ENCODE results near the gene VEPH1. TPM values are rescaled to one million over a fixed set of nuclear protein-coding genes. Genes with fewer than 3 reads are reported as not detected.

VEPH1 gene
- total and polyA plus RNA-seq, 2 donors (not counting 1 experiment from before 2014, with no cell fraction given): not detected

DNA sequence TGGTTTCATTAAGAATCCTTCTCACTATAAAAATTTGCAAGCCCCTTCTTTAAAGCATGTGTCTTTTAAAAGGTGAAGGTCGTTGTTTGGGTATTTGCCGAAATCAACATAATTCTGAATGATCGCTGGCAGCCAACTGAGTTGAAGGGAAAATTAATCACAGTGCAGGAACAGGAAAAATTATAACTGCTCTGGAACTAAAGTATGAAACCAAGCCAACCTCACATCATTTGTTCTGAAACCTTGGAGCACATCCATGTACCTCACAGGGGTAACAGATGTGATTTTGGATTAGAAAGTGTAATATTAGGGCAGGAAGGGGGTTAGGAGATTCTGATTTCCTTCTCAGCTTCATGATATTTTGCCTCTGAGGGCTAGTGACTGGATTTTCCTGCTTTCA lies 118.7 kb downstream of the VEPH1 start:
- Histone ChIP-seq H3K4me2 (replicated peaks; ENCODE audit: low read depth, low read length, poor library complexity, severe bottlenecking) (no peak overlapping the region), H3K4me3 (ENCODE audit: control extremely low read depth in 1 of 5, extremely low read depth in 1 of 5, insufficient read depth in 1 of 5, low read depth in 2 of 5, low read length in 4 of 5) (no peak overlapping the region), H3K27me3 (replicated peaks in 1 of 4; ENCODE audit: control extremely low read depth in 1 of 4, control insufficient read depth in 3 of 4, insufficient read depth in 4 of 4, low read length in 3 of 4) (no peaks in the 10 kb centered on the region), H3K9ac (ENCODE audit: low read length) (no peak overlapping the region), H4K20me1 (ENCODE audit: control insufficient read depth, insufficient read depth, low read length, poor library complexity, severe bottlenecking) (no peaks in the 10 kb centered on the region), H3K9me3 (ENCODE audit: control extremely low read depth in 1 of 3, control insufficient read depth in 2 of 3, insufficient read depth in 1 of 3, low read length in 2 of 3) (no peaks in the 10 kb centered on the region), H3K27ac (ENCODE audit: low read length in 2 of 2) (no peak overlapping the region), H3K79me2 (ENCODE audit: control insufficient read depth, insufficient read depth, low read length) (no peaks in the 10 kb centered on the region), H2AFZ (ENCODE audit: insufficient read depth, low read depth, low read length, poor library complexity, severe bottlenecking) (no peak overlapping the region), H3K36me3 (replicated peaks in 1 of 2; ENCODE audit: control extremely low read depth in 1 of 2, control insufficient read depth in 1 of 2, extremely low read depth in 1 of 2, insufficient read depth in 2 of 2, low read length in 1 of 2) (no peaks in the 10 kb centered on the region), H3K4me1 (ENCODE audit: control insufficient read depth in 2 of 2, insufficient read depth in 2 of 2, low read length in 2 of 2) (no peaks in the 10 kb centered on the region)
- H3K9me3 Mint-ChIP-seq (ENCODE audit: insufficient read depth): no peaks in the 10 kb centered on the region
- no peak overlapping the region for H3K4me3 Mint-ChIP-seq
- intact Hi-C loops (cut with micrococcal nuclease): no loop called here
- ChIA-PET CTCF (interaction anchor here (0.8 kb wide), 1 partner anchor 10 kb away, joined by 3 read pairs; no protein-coding TSS in a partner anchor), POLR2A (no interaction called here)
- no CpG with 5 or more reads among the region's 3 CpGs for WGBS (ENCODE audit: insufficient coverage)
- no peak for DNase-seq
- H3K27me3 Mint-ChIP-seq: no peaks in the 10 kb centered on the region
- H3K4me1 Mint-ChIP-seq: no peaks in the 10 kb centered on the region
- ATAC-seq (ENCODE audit: low read depth): no peak
- no peak for TF ChIP-seq EZH2 (IDR thresholded peaks at IDR 0.05; ENCODE audit: borderline replicate concordance, insufficient read depth, low read depth, low read length, poor library complexity, severe bottlenecking)
- TF ChIP-seq CTCF (IDR thresholded peaks at IDR 0.05): no peak
- no peak overlapping the region for H3K27ac Mint-ChIP-seq

DNA sequence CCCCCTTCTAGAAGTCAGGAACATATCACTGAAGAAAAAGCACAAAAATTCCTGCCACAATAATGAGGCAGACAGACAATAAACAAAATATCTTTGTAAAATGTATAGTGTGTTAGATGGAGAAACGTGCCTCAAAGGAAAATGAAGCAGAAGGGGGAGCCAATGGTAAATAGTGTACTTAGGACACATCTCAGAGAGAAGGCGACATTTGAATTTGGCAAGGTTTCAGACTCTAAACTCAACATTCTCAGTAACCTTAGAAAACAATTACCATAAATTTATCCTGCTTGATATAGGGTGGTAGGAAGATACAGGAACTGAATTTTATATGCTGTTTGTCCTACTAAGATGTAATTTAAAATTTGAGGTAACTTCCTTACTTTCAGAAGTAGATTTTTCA lies 119.2 kb downstream of the VEPH1 start:
- ChIA-PET CTCF (interaction anchor here (0.8 kb wide), 1 partner anchor 10 kb away, joined by 3 read pairs; no protein-coding TSS in a partner anchor), POLR2A (no interaction called here)
- intact Hi-C loops (cut with micrococcal nuclease): no loop called here

More for the DNA sequence above, 119.2 kb downstream of the VEPH1 start:
- no CpG with 5 or more reads among the region's 2 CpGs for WGBS (ENCODE audit: insufficient coverage)
- Mint-ChIP-seq H3K27ac (no peak overlapping the region), H3K9me3 (ENCODE audit: insufficient read depth) (no peaks in the 10 kb centered on the region), H3K27me3 (no peaks in the 10 kb centered on the region), H3K4me3 (no peak overlapping the region), H3K4me1 (no peaks in the 10 kb centered on the region)
- H2AFZ ChIP-seq (ENCODE audit: insufficient read depth, low read depth, low read length, poor library complexity, severe bottlenecking): no peak overlapping the region
- H4K20me1 ChIP-seq (ENCODE audit: control insufficient read depth, insufficient read depth, low read length, poor library complexity, severe bottlenecking): no peaks in the 10 kb centered on the region
- H3K4me1 ChIP-seq (ENCODE audit: control insufficient read depth in 2 of 2, insufficient read depth in 2 of 2, low read length in 2 of 2): no peaks in the 10 kb centered on the region
- no peaks in the 10 kb centered on the region for H3K79me2 ChIP-seq (ENCODE audit: control insufficient read depth, insufficient read depth, low read length)
- no peak overlapping the region for H3K27ac ChIP-seq (ENCODE audit: low read length in 2 of 2)
- no peak overlapping the region for H3K9ac ChIP-seq (ENCODE audit: low read length)
- DNase-seq (no peak), ATAC-seq (ENCODE audit: low read depth) (no peak)
- H3K9me3 ChIP-seq (ENCODE audit: control extremely low read depth in 1 of 3, control insufficient read depth in 2 of 3, insufficient read depth in 1 of 3, low read length in 2 of 3): no peaks in the 10 kb centered on the region
- no peaks in the 10 kb centered on the region for H3K36me3 ChIP-seq (replicated peaks in 1 of 2; ENCODE audit: control extremely low read depth in 1 of 2, control insufficient read depth in 1 of 2, extremely low read depth in 1 of 2, insufficient read depth in 2 of 2, low read length in 1 of 2)
- no peak for TF ChIP-seq EZH2 (IDR thresholded peaks at IDR 0.05; ENCODE audit: borderline replicate concordance, insufficient read depth, low read depth, low read length, poor library complexity, severe bottlenecking)
- no peak for TF ChIP-seq CTCF (IDR thresholded peaks at IDR 0.05)
- H3K4me3 ChIP-seq (ENCODE audit: control extremely low read depth in 1 of 5, extremely low read depth in 1 of 5, insufficient read depth in 1 of 5, low read depth in 2 of 5, low read length in 4 of 5): no peak overlapping the region
- no peaks in the 10 kb centered on the region for H3K27me3 ChIP-seq (replicated peaks in 1 of 4; ENCODE audit: control extremely low read depth in 1 of 4, control insufficient read depth in 3 of 4, insufficient read depth in 4 of 4, low read length in 3 of 4)
- H3K4me2 ChIP-seq (replicated peaks; ENCODE audit: low read depth, low read length, poor library complexity, severe bottlenecking): no peak overlapping the region

Data from B cell (primary cell).